ENCODE results near the gene TNIP1.

DNA sequence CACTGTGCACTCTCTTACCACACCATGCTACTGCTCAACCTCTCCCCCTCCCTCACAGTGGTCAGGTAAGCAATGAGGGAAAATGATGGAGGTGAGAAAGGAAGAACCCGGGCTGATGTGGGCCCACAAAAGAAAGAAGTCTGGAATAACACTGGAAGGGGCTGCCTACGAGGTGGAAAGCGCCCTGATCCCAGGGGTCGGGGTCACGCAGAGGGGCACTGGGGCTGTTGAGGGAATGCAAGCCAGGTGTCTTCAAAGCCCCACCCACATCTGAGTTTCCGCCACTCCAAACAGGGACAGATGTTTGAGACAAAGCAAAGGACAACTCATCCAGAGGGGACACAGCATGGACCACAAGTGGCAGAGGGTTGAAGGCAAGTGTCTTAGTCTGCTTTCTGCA, 4.2 kb downstream of the TNIP1 start:
- no peak for TF ChIP-seq POLR2AphosphoS5 (IDR thresholded peaks at IDR 0.05)
- TF ChIP-seq, protein P1, sequence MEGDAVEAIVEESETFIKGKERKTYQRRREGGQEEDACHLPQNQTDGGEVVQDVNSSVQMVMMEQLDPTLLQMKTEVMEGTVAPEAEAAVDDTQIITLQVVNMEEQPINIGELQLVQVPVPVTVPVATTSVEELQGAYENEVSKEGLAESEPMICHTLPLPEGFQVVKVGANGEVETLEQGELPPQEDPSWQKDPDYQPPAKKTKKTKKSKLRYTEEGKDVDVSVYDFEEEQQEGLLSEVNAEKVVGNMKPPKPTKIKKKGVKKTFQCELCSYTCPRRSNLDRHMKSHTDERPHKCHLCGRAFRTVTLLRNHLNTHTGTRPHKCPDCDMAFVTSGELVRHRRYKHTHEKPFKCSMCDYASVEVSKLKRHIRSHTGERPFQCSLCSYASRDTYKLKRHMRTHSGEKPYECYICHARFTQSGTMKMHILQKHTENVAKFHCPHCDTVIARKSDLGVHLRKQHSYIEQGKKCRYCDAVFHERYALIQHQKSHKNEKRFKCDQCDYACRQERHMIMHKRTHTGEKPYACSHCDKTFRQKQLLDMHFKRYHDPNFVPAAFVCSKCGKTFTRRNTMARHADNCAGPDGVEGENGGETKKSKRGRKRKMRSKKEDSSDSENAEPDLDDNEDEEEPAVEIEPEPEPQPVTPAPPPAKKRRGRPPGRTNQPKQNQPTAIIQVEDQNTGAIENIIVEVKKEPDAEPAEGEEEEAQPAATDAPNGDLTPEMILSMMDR (IDR thresholded peaks at IDR 0.05) = no peak
- no peak for TF ChIP-seq POLR2A (IDR thresholded peaks at IDR 0.05; ENCODE audit: low read depth)
- TF ChIP-seq EP300 (IDR thresholded peaks at IDR 0.05) = no peak

All from esophagus muscularis mucosa (tissue), 4 donors.